Large intestine (tissue), 3 donors: Measurements from ENCODE around the gene MGLL. TPM values are rescaled to one million over a fixed set of nuclear protein-coding genes. Genes with fewer than 3 reads are reported as not detected.

Experiments used
- DNase-seq, 2 donors: peaks; one replicate each; pipeline versions ENCODE4 v3.0.0 to v3.0.0-alpha.2; 2013
- H3K27ac ChIP-seq: one replicate; pipeline ENCODE4 v1.5.1; 2013; ENCODE audit warnings: low read length
- H3K27me3 ChIP-seq: 2 replicates; pipeline ENCODE4 v1.6.1; 2013; ENCODE audit warnings: low read length; ENCODE audit not compliant: control insufficient read depth, insufficient read depth
- H3K36me3 ChIP-seq: 2 replicates; pipeline ENCODE4 v1.6.1; 2013; ENCODE audit warnings: low read length; ENCODE audit not compliant: control insufficient read depth, insufficient read depth
- H3K4me1 ChIP-seq: one replicate; pipeline ENCODE4 v1.6.1; 2013; ENCODE audit warnings: low read length; ENCODE audit not compliant: control insufficient read depth, insufficient read depth
- H3K4me3 ChIP-seq: one replicate; pipeline ENCODE4 v1.5.1; 2013; ENCODE audit warnings: low read length
- H3K9me3 ChIP-seq: one replicate; pipeline ENCODE4 v1.6.1; 2013; ENCODE audit warnings: mild to moderate bottlenecking, low read depth, low read length, moderate library complexity; ENCODE audit not compliant: control insufficient read depth
- WGBS: methylation state at CpG from one replicate; pipeline ENCODE4 v1.1.5; 2013; ENCODE audit warnings: low lambda C conversion rate; ENCODE audit not compliant: insufficient coverage; 5-methylcytosine and 5-hydroxymethylcytosine counted together
- polyA plus RNA-seq: library from polyadenylated mRNA; unstranded; fragments of 120-200 nt; gene quantifications from one replicate; pipeline ENCODE4 v1.2.1, GENCODE V29; 2013

MGLL gene
- polyA plus RNA-seq, 1 donor = 22.8 TPM

GRCh38 chr3:127761441-127761801 lies 60.9 kb downstream of the MGLL start:
- Histone ChIP-seq H3K27me3 (no peaks in the 10 kb centered on the region), H3K27ac (no peak overlapping the region), H3K9me3 (no peaks in the 10 kb centered on the region), H3K36me3 (no peaks in the 10 kb centered on the region), H3K4me3 (no peak overlapping the region), H3K4me1 (peaks cover 6% of the 10 kb centered on the region)
- no CpG with 5 or more reads among the region's 12 CpGs for WGBS
- no peak for DNase-seq

DNA sequence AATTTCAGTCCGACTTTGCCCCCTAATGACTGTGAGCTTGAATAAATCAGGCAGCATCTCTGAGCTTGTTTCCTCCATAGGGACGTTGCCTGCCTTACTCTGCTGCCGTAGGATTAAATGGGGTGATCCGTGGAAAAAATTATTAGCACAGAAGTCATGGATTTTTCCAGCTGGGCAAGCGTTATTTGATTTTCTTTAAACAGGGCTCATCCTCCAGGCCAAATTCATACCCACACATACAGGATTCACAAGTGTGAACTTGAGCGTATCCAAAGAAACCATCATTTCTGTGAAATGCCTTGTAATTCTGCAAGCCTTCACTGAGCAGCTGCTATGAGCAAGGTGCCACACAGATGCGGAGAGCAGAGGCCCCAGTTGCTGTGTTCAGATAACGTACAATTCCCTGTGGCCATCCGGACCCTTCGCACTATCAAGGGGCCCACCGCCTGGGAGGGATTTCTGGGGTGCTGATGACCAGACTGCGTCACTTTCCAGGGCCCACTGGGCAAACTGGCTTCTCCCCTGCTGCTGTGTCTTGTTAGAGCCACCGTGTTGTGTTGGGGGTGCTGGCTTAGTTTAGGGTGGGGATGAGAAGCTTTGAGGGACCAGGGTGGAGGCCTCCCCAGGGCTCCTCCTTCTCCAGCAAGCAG lies 61.4 kb downstream of the MGLL start:
- H3K27ac ChIP-seq = no peak overlapping the region
- whole genome bisulfite sequencing = no CpG with 5 or more reads among the region's 13 CpGs
- peaks cover 6% of the 10 kb centered on the region for H3K4me1 ChIP-seq
- H3K4me3 ChIP-seq = no peak overlapping the region
- no peaks in the 10 kb centered on the region for H3K36me3 ChIP-seq
- H3K27me3 ChIP-seq = no peaks in the 10 kb centered on the region
- DNase-seq = no peak
- H3K9me3 ChIP-seq = no peaks in the 10 kb centered on the region

- DNase-seq = no peak
- WGBS = no CpG with 5 or more reads among the region's 14 CpGs
These were observed 62.0 kb downstream of the MGLL start for GRCh38 chr3:127760361-127760760.

GRCh38 chr3:127759826-127760225 lies 62.5 kb downstream of the MGLL start:
- 100% methylated on average over 1 of the region's 8 CpGs for WGBS
- no peak overlapping the region for H3K4me3 ChIP-seq

More at GRCh38 chr3:127760361-127760760, 62.0 kb downstream of the MGLL start:
- Histone ChIP-seq H3K27me3 (no peaks in the 10 kb centered on the region), H3K36me3 (no peaks in the 10 kb centered on the region), H3K4me1 (peaks cover 6% of the 10 kb centered on the region), H3K27ac (no peak overlapping the region), H3K9me3 (no peaks in the 10 kb centered on the region), H3K4me3 (no peak overlapping the region)

GRCh38 chr3:127758013-127758412 lies 64.3 kb downstream of the MGLL start:
- no CpG with 5 or more reads among the region's 3 CpGs for WGBS
- no peaks in the 10 kb centered on the region for H3K27me3 ChIP-seq
- H3K27ac ChIP-seq = no peak overlapping the region
- H3K9me3 ChIP-seq = no peaks in the 10 kb centered on the region
- H3K4me3 ChIP-seq = no peak overlapping the region
- no peak for DNase-seq
- H3K4me1 ChIP-seq = peaks cover 6% of the 10 kb centered on the region
- peaks cover 2% of the 10 kb centered on the region for H3K36me3 ChIP-seq

More at GRCh38 chr3:127759826-127760225, 62.5 kb downstream of the MGLL start:
- Histone ChIP-seq H3K27ac (no peak overlapping the region), H3K4me1 (peaks cover 6% of the 10 kb centered on the region), H3K36me3 (no peaks in the 10 kb centered on the region), H3K27me3 (no peaks in the 10 kb centered on the region), H3K9me3 (no peaks in the 10 kb centered on the region)
- DNase-seq = no peak

DNA sequence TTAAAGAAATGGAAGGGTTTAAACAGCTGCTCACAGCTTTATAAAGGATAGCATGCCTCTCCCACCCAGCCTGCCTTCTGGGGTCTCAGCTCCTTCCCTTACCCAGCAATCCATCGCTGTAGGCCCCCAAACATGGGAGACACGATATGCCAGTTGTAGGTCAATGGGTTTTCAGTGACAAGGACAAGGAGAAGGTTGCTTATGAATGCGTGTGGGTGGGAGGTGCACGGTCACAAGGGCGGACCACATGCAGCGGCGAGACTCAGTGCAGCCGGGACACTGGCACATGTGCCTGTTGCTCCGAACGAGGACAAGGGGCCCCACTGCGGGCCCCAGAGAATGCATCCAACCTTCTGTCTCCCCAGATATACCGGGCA lies 67.0 kb downstream of the MGLL start:
- no CpG with 5 or more reads among the region's 12 CpGs for WGBS
- Histone ChIP-seq H3K27me3 (no peaks in the 10 kb centered on the region), H3K9me3 (no peaks in the 10 kb centered on the region), H3K27ac (no peak overlapping the region), H3K4me3 (no peak overlapping the region), H3K4me1 (no peaks in the 10 kb centered on the region), H3K36me3 (peaks cover 2% of the 10 kb centered on the region)
- DNase-seq = no peak

GRCh38 chr3:127754411-127755304 lies 67.7 kb downstream of the MGLL start:
- 40% methylated on average over 1 of the region's 34 CpGs for WGBS
- Histone ChIP-seq H3K4me1 (no peaks in the 10 kb centered on the region), H3K9me3 (no peaks in the 10 kb centered on the region), H3K36me3 (peaks cover 2% of the 10 kb centered on the region), H3K27me3 (no peaks in the 10 kb centered on the region), H3K27ac (no peak overlapping the region), H3K4me3 (no peak overlapping the region)
- DNase-seq = no peak

GRCh38 chr3:127753898-127754410 lies 68.4 kb downstream of the MGLL start:
- DNase-seq = no peak
- Histone ChIP-seq H3K27ac (no peak overlapping the region), H3K4me1 (no peaks in the 10 kb centered on the region), H3K36me3 (peaks cover 2% of the 10 kb centered on the region), H3K27me3 (no peaks in the 10 kb centered on the region), H3K4me3 (no peak overlapping the region), H3K9me3 (no peaks in the 10 kb centered on the region)
- WGBS = no CpG with 5 or more reads among the region's 8 CpGs

DNA sequence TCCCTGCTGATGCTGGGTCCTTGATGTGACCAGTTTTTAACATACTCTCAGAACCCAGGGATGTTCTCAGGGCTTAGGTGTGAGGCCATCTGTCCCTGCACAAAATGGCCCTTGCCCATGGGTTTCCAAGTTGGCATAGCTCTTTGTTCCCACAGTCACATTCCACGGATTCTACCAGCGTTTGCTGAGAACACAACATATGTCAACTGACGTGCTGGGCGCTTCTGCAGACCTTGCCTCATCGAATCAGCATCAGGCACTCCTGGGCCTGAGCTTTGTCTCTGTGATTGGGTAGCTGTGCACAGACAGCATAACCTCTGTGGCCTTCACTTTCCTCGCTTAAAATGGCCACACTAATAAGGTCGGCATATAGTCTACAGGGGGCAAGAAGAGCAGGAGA lies 69.0 kb downstream of the MGLL start:
- no peak overlapping the region for H3K27ac ChIP-seq
- peaks cover 2% of the 10 kb centered on the region for H3K36me3 ChIP-seq
- no peak overlapping the region for H3K4me3 ChIP-seq
- DNase-seq = no peak
- no CpG with 5 or more reads among the region's 7 CpGs for WGBS
- H3K27me3 ChIP-seq = no peaks in the 10 kb centered on the region
- H3K4me1 ChIP-seq = no peaks in the 10 kb centered on the region
- H3K9me3 ChIP-seq = no peaks in the 10 kb centered on the region

DNA sequence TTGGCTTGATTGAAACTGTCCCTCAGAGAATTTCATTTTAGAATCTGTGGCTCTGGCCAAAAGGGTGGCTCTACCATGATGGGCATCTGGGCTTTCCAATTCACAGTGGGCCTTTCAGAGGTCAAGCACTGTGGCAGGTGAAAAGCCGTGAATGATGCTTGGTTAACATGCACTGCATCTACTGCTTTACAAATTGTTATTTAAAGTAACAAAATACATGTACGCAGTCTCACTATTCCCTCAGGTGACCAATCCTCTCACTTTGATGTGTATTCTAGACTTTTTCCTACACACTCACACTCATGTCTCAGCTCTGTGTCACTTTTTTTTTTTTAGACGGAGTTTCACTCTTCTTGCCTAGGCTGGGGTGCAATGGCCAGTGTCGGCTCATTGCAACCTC lies 70.5 kb downstream of the MGLL start:
- DNase-seq = no peak
- no peaks in the 10 kb centered on the region for H3K9me3 ChIP-seq
- no peak overlapping the region for H3K27ac ChIP-seq
- H3K4me1 ChIP-seq = peaks cover 4% of the 10 kb centered on the region
- WGBS = no CpG with 5 or more reads among the region's 4 CpGs
- no peak overlapping the region for H3K4me3 ChIP-seq
- peaks cover 2% of the 10 kb centered on the region for H3K36me3 ChIP-seq
- H3K27me3 ChIP-seq = no peaks in the 10 kb centered on the region
